Measurements from ENCODE around the gene PDE4B.

PDE4B gene

GRCh38 chr1:66370462-66370971 is 577.8 kb downstream of the PDE4B start:
- DNase-seq (ENCODE audit: insufficient read length, low spot score) (no peak), FAIRE-seq (peak; percentile 64)
- TF ChIP-seq POU2F2 (IDR thresholded peaks at IDR 0.05; ENCODE audit: low read depth, low read length) (no peak), SPI1 (IDR thresholded peaks at IDR 0.05; ENCODE audit: low read depth, low read length) (no peak), POLR2A (IDR thresholded peaks at IDR 0.05; ENCODE audit: low read depth, low read length) (peak; percentile 52; the same call in 1 of the 2 replicates), POLR2AphosphoS5 (IDR thresholded peaks at IDR 0.05; ENCODE audit: low read depth, low read length) (peak; percentile 61; the same call in 1 of the 2 replicates), TAF1 (IDR thresholded peaks at IDR 0.05; ENCODE audit: low read depth, low read length) (0 out of 2 replicates have a peak, but pooled peaks have one; percentile 18), PAX5 (IDR thresholded peaks at IDR 0.05; ENCODE audit: insufficient read depth, low read length, severe bottlenecking) (no peak)

DNA sequence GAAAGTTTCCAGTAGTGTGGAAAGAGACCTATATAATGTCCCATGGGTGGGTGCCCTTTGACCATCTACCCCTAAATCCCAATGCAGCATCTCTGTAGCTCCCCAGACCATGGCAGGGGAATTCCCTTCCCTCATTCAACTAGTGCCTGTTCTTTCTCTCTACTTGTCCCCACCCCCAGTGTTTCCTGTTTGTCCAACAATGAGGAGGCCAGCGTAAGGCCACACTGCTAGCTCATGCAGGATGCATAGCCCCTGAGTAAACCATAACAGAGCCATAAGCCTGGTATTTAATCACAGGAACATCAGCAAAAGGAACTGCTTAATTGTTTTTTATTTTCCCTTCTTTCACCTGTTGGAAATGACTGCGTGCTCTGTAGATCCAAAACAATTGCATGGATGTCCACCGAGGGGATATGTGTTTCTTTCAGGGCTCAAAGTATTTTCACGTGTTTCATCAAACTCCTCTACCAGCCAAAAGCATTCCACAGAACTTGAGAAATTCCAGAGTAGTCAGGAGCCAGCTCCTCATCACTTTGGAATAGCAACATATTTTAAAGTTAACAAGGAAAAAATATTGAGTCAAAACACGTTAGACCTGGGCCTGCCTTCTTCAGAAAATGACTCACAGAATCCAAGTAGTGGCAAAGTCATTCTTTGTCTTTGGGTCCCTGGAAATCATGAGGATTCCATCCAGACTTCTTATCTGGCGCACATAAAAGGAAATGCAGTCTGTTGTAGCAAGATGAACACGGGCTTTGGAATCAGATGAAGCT is 578.7 kb downstream of the PDE4B start:
- FAIRE-seq = peak; percentile 79
- DNase-seq (ENCODE audit: insufficient read length, low spot score) = no peak
- no peak for TF ChIP-seq SPI1 (IDR thresholded peaks at IDR 0.05; ENCODE audit: low read depth, low read length)
- TF ChIP-seq PAX5 (IDR thresholded peaks at IDR 0.05; ENCODE audit: insufficient read depth, low read length, severe bottlenecking) = peak; percentile 46
- TF ChIP-seq POLR2AphosphoS5 (IDR thresholded peaks at IDR 0.05; ENCODE audit: low read depth, low read length) = peak; percentile 72; the same call in 1 of the 2 replicates
- peak; percentile 84 for TF ChIP-seq POU2F2 (IDR thresholded peaks at IDR 0.05; ENCODE audit: low read depth, low read length)
- no peak; the same call in 1 of the 2 replicates for TF ChIP-seq POLR2A (IDR thresholded peaks at IDR 0.05; ENCODE audit: low read depth, low read length)

GRCh38 chr1:66372522-66373101 is 579.9 kb downstream of the PDE4B start:
- DNase-seq (ENCODE audit: insufficient read length, low spot score) = no peak
- TF ChIP-seq POLR2A (IDR thresholded peaks at IDR 0.05; ENCODE audit: low read depth, low read length) (peak; percentile 67; the same call in 1 of the 2 replicates), TAF1 (IDR thresholded peaks at IDR 0.05; ENCODE audit: low read depth, low read length) (no peak), POLR2AphosphoS5 (IDR thresholded peaks at IDR 0.05; ENCODE audit: low read depth, low read length) (peak; percentile 76), POU2F2 (IDR thresholded peaks at IDR 0.05; ENCODE audit: low read depth, low read length) (peak; percentile 58; the same call in 1 of the 2 replicates), SPI1 (IDR thresholded peaks at IDR 0.05; ENCODE audit: low read depth, low read length) (no peak), PAX5 (IDR thresholded peaks at IDR 0.05; ENCODE audit: insufficient read depth, low read length, severe bottlenecking) (no peak)
- peak; percentile 86 for FAIRE-seq

DNA sequence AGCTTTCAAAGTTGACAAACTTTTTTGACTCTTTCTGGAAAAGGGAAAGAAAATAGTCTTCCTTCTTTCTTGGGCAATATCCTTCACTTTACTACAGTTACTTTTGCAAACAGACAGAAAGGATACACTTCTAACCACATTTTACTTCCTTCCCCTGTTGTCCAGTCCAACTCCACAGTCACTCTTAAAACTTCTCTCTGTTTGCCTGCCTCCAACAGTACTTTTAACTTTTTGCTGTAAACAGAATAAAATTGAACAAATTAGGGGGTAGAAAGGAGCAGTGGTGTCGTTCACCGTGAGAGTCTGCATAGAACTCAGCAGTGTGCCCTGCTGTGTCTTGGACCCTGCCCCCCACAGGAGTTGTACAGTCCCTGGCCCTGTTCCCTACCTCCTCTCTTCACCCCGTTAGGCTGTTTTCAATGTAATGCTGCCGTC is 580.5 kb downstream of the PDE4B start:
- peak; percentile 26 for FAIRE-seq
- no peak for DNase-seq (ENCODE audit: insufficient read length, low spot score)
- TF ChIP-seq SPI1 (IDR thresholded peaks at IDR 0.05; ENCODE audit: low read depth, low read length) (no peak), POLR2AphosphoS5 (IDR thresholded peaks at IDR 0.05; ENCODE audit: low read depth, low read length) (0 out of 2 replicates have a peak, but pooled peaks have one; percentile 46), POLR2A (IDR thresholded peaks at IDR 0.05; ENCODE audit: low read depth, low read length) (no peak; the same call in 1 of the 2 replicates), POU2F2 (IDR thresholded peaks at IDR 0.05; ENCODE audit: low read depth, low read length) (0 out of 2 replicates have a peak, but pooled peaks have one; percentile 16)

GRCh38 chr1:66374148-66374547 is 581.5 kb downstream of the PDE4B start:
- DNase-seq (ENCODE audit: insufficient read length, low spot score) (no peak), FAIRE-seq (peak; percentile 90)
- TF ChIP-seq PAX5 (IDR thresholded peaks at IDR 0.05; ENCODE audit: insufficient read depth, low read length, severe bottlenecking) (no peak), TAF1 (IDR thresholded peaks at IDR 0.05; ENCODE audit: low read depth, low read length) (no peak), POLR2A (IDR thresholded peaks at IDR 0.05; ENCODE audit: low read depth, low read length) (peak; percentile 65), SPI1 (IDR thresholded peaks at IDR 0.05; ENCODE audit: low read depth, low read length) (peak; percentile 26), POLR2AphosphoS5 (IDR thresholded peaks at IDR 0.05; ENCODE audit: low read depth, low read length) (peak; percentile 5; the same call in 1 of the 2 replicates)

DNA sequence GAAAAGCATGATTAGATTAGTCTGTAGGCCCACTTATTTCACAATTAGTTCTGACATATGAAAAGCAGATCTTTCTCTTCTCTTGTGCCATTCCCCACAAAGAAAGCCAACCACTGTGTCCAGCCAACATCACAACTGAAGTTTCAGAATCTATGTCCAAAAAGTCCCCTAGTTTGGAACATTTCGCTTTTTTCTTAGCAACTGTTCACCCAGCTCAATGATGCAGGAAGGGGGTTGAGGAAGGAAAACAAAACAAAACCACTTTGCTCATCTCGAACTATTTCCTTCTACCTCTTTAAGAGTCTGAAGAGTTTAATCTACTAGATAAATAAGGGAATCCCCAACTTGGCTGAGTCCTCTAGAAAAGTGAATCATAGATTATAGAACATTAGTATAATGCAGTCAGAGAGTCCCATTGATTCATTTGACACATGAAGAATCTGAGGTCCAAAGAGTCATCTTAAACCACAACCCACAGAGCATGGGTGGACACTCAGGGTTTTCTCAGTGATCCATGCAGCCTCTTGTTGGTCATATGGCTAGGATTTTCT is 581.9 kb downstream of the PDE4B start:
- TF ChIP-seq TAF1 (IDR thresholded peaks at IDR 0.05; ENCODE audit: low read depth, low read length) (no peak), SPI1 (IDR thresholded peaks at IDR 0.05; ENCODE audit: low read depth, low read length) (peak; percentile 34; the same call in 1 of the 2 replicates), POLR2AphosphoS5 (IDR thresholded peaks at IDR 0.05; ENCODE audit: low read depth, low read length) (peak; percentile 91), PAX5 (IDR thresholded peaks at IDR 0.05; ENCODE audit: insufficient read depth, low read length, severe bottlenecking) (peak; percentile 94), POU2F2 (IDR thresholded peaks at IDR 0.05; ENCODE audit: low read depth, low read length) (0 out of 2 replicates have a peak, but pooled peaks have one; percentile 1), POLR2A (IDR thresholded peaks at IDR 0.05; ENCODE audit: low read depth, low read length) (peak; percentile 78; the same call in 1 of the 2 replicates)
- FAIRE-seq (no peak), DNase-seq (ENCODE audit: insufficient read length, low spot score) (no peak)

DNA sequence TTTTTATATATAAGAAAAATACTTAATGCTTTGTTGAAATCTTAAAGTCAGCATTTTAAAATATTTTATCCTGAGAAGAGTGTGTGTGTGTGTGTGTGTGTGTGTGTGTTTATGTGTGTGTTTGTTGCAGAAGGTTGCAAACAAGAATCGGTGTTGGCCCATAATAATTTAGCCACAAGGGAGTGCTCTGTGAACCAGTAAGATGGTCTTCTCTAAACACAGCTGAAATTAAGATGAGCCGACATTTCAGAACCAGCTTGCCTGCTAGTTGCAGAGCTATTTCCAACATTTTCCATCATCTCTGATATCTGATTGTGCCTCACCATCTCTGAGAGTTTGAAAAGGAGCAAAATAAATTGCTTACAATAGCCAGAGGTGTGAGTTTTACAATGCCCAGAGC is 582.4 kb downstream of the PDE4B start:
- peak; percentile 81 for FAIRE-seq
- TF ChIP-seq POU2F2 (IDR thresholded peaks at IDR 0.05; ENCODE audit: low read depth, low read length) (no peak), POLR2AphosphoS5 (IDR thresholded peaks at IDR 0.05; ENCODE audit: low read depth, low read length) (peak; percentile 52; the same call in 1 of the 2 replicates), POLR2A (IDR thresholded peaks at IDR 0.05; ENCODE audit: low read depth, low read length) (peak; percentile 8; the same call in 1 of the 2 replicates), TAF1 (IDR thresholded peaks at IDR 0.05; ENCODE audit: low read depth, low read length) (no peak), SPI1 (IDR thresholded peaks at IDR 0.05; ENCODE audit: low read depth, low read length) (no peak), PAX5 (IDR thresholded peaks at IDR 0.05; ENCODE audit: insufficient read depth, low read length, severe bottlenecking) (no peak)
- no peak for DNase-seq (ENCODE audit: insufficient read length, low spot score)

- no peak for DNase-seq (ENCODE audit: insufficient read length, low spot score)
- peak; percentile 97 for FAIRE-seq
- TF ChIP-seq SPI1 (IDR thresholded peaks at IDR 0.05; ENCODE audit: low read depth, low read length) = peak; percentile 100
- TF ChIP-seq POU2F2 (IDR thresholded peaks at IDR 0.05; ENCODE audit: low read depth, low read length) = peak; percentile 83; the same call in 1 of the 2 replicates
- no peak for TF ChIP-seq POLR2A (IDR thresholded peaks at IDR 0.05; ENCODE audit: low read depth, low read length)
- peak; percentile 33; the same call in 1 of the 2 replicates for TF ChIP-seq TAF1 (IDR thresholded peaks at IDR 0.05; ENCODE audit: low read depth, low read length)
- peak; percentile 76 for TF ChIP-seq PAX5 (IDR thresholded peaks at IDR 0.05; ENCODE audit: insufficient read depth, low read length, severe bottlenecking)
- no peak for TF ChIP-seq POLR2AphosphoS5 (IDR thresholded peaks at IDR 0.05; ENCODE audit: low read depth, low read length)
Measured at GRCh38 chr1:66380452-66381212, 587.9 kb downstream of the PDE4B start.
